Suppressor macrophage (primary cell): Measurements from ENCODE around the gene SHLD1.

Source experiments
- DNase-seq, 4 experiments: peaks; one replicate each; pipeline ENCODE4 v3.0.0-alpha.2; 2020 to 2022

Gene SHLD1

DNA sequence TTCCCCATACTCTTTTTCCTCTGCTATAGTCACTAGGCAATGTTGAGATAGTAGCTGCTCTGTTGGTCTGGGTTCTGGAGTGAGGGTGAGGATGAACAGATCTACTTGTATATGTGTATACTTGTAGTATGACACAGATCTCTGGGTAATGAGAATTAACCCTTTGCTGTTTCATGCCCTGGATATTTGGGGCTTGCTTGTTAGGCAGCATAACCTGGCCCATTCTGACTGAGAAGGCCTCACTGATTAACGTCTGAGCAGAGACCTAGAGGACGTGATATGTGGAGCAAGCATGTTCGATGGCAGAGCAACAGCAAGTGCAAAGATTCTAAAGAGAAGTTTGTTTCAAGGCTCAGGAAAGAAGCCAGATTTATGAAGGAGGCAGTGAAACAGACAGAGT lies 105.7 kb downstream of the SHLD1 start:
- DNase-seq, result no peak

- DNase-seq, result peak in 1 of 4 experiments; percentile 23
Measured at GRCh38 chr20:5859608-5860007, 109.4 kb downstream of the SHLD1 start.

GRCh38 chr20:5862703-5863039 lies 112.5 kb downstream of the SHLD1 start:
- no peak for DNase-seq

- peak; percentile 58 to 84 (median 77) for DNase-seq
Measured at GRCh38 chr20:5863040-5863833, 113.0 kb downstream of the SHLD1 start.

DNA sequence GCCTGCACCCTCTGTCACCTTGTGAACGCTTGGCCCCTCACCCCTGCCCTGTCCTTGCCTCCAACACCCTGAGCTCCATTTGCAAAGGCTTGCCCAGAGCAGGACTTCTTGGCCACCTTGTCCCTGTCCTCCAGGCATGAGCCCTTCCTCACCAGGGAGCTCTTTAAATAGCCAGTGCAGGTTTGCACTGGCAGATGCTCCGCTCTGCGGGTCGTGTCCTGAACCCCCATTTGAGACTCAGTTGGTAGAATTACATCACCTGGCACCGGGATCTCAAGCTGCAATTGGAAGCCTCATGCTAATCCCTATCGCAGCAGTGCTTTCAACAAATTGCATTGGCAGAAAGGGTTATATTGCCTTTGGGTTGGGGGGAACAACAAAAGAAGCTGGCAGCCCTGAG lies 114.2 kb downstream of the SHLD1 start:
- DNase-seq, result no peak

DNA sequence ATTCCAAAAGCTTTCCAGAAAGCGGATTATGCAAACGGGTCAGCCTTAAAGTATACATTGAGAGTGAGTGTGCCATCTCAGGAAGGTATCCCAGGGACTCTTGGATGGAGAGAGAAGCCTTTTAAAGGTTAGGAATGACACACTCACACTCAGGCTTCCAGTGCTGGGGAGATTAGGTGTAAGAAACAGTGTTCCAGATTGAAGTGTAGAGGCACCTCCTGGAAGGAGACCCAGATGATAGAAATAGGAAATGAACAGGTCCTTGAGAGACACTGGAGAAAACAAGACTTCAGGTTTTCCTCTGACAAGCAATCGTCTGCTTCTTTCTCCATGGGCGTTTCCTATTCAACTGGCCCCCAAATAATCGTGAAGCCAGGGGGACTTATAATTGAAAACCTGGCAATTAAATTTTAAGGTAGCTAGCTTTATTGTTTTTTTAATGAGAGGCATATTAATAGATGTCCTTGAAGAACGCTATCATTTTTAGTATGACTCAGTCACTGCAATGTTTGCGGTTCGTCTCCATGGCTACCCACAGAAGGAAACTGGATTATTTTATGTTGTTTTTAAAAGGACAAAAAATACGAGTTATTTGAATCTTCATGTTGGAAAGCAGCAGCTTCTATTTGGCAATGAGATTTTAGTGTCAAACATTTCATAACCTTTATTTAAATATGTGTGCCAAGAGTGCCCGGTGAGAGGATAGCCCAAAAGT lies 114.8 kb downstream of the SHLD1 start:
- DNase-seq, result peak; percentile 9 to 37 (median 24)

DNA sequence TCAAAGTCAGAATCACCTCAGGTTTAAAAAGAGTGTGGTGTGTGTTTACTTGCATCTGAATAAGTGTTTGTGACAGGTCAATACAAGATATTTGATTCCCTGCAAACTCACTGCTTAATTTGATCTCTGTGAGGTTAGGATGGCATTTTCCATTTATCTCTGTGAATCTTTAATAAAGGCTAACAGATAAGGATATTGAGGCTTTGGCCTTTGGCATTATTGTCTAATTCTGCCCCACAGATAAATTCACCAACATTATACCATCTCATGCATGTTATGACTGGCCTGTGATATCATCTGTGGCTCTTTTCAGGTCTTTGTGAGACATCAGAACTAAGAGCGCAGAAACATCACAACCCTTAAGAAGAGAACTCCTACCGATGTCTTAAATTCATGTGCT lies 115.4 kb downstream of the SHLD1 start:
- no peak for DNase-seq

DNA sequence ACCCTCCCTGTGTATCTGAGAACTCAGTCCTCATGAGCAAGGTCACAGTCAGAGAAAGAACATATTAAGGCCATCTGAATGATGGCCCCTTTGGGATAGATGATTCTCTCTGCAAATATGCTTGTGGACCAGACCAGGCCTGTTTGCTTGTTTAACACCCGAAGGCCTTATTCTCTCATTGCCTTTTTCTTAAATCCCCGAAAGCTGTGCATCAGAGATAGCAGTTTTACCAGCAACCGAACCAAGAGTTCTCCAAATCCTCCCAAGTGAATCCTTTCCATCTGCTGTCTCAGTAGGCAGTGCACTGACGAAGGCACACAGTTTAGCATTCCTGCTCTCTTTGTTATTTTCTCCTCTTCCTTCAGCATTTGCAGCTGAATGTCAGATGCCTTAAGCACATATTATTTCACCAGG lies 120.4 kb downstream of the SHLD1 start:
- no peak for DNase-seq

- peak in 2 of 4 experiments; percentile 6 to 11 for DNase-seq
Measured at GRCh38 chr20:5871459-5872410, 121.5 kb downstream of the SHLD1 start.

GRCh38 chr20:5877128-5877527 lies 126.9 kb downstream of the SHLD1 start:
- no peak for DNase-seq

DNA sequence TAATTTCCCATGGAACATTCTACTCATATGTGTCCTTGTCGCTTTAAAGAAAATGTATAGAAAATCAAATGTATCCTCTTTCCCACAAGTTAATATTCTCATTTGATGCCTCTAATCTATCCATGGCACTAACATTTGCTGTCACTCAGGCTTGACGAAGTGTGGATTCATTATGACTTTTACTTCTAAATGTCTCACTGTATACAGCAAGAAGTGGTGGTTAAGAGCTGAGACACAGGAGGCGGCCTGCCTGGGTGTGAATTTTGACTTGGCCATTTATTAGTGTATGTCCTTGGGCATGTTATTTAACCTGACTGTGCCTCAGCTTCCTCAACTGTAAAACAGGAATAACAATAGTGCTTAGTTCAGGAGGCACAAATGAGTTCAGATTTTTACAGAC lies 130.1 kb downstream of the SHLD1 start:
- no peak for DNase-seq

- DNase-seq, result no peak
Measured at GRCh38 chr20:5881703-5882102, 131.5 kb downstream of the SHLD1 start.

DNA sequence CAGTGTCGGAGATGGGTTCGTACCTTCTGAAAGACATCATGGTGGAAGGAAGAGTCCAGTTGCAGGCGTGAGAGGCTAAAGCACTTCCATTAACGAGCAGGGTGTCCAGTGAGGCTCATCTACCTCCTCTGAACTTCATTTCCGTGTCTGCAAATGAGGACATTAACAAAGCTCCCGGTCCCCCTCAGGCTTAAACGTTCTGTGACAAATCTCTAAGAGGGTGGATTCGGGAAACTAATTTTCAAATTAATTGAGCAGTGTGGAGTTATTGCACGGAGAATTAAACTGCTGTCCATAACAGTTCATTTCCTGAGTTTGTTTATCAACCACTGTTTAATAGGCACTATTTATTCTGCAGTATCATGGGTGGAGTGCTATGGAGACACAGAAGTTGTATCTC lies 132.0 kb downstream of the SHLD1 start:
- DNase-seq, result no peak

DNA sequence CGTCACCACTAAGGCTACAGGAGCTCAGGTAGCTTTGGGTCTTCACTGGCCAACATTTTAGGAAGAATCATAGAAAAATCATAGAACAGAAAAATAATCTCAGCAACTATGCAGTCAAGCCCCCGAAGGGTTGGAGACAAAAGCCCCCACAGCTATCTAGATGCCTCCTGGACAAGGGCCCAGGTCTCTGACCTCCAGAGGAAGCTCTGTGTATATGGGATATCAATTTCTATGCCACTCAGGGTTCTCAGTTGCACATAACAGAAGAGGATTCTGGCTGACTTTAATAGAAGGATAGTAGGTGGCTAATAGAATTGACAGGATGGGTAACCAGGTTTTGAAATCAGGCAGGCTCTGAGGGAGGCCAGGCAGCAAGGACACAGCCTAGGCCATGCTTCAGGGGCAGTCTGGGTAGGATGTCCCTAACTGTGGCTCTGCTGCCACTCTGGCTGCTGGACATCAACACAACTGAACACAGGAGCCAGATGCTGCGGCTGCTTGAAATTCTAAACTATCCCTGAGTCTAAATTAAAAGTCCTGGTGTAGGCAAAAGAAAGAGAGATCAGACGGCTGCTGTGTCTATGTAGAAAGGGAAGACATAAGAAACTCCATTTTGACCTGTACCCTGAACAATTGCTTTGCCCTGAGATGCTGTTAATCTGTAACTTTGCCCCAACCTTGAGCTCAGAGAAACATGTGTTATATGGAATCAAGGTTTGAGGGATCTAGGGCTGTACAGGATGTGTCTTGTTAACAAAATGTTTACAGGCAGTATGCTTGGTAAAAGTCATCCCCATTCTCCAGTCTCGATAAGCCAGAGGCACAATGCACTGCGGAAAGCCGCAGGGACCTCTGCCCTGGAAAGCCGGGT lies 134.5 kb downstream of the SHLD1 start:
- DNase-seq, result no peak

GRCh38 chr20:5885866-5886265 lies 135.7 kb downstream of the SHLD1 start:
- DNase-seq, result no peak

DNA sequence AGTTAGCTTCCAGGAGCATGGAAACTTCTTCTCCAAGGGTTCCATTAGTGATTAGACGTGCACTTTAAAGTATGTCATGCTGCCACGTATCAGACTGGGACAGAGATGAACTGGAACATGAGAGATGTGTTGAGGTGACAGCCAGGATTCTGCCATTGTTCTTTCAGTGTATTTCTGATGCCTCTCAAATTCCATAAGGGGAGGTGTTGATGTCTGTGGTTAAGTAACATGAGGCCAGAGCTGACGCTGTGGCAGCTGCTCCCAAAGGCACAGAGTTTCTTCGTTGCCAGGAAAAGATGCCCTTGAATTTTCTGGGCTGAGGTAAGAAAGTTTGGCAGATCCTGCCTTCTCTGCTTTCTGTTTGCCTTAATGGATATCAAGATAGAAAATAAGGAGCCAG lies 136.6 kb downstream of the SHLD1 start:
- DNase-seq, result no peak

DNA sequence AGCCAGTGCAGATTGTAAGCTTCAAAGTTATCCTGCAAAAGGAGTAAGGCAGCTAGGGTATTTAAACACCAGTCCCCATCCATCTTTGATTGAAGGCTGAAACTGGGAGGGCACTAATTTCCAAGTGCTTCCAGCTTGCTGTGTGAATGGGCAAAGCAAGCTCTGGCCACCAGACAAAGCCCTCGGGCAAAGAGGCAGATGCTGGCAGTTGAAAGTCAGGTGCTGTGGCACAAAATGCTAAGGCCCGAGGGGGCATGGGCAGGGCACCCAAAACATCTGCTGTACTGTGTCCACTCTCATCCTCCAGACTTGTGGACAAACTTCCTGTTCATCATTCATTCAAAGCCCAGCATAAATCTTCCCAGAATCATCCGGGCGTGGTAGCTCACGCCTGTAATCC lies 137.2 kb downstream of the SHLD1 start:
- no peak for DNase-seq

GRCh38 chr20:5888041-5888440 lies 137.8 kb downstream of the SHLD1 start:
- DNase-seq, result peak in 1 of 4 experiments; percentile 6

DNA sequence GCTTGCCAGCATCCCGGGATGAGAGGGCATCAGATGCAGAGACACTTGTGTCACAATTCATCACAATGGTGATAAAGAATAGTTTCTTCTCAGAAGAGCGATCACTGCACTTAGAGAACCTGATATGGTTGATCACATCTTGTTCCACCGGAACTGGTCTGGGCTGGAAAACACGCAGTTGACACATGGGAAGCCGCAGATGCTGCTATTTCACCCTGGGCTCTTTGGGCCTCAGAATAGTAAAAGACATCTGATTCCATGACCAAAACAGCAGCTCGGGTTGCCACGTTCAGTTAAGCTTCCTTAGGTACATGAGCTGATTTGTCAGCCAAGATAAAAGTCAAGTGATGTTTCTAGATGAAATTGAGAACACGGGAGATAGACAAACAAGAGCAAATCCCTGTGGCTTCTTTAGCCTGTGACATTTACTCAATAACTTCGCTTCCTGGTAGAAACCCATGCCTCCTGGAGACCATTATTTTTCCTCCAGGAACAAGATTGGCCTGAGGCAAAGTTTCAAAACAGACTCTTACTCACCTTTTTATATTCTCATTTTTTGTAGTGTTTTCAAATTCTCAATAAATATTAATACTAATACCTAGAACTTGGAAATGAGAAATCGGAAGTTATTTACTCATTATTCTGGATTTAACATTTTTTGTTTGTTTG lies 140.7 kb downstream of the SHLD1 start:
- no peak for DNase-seq

DNA sequence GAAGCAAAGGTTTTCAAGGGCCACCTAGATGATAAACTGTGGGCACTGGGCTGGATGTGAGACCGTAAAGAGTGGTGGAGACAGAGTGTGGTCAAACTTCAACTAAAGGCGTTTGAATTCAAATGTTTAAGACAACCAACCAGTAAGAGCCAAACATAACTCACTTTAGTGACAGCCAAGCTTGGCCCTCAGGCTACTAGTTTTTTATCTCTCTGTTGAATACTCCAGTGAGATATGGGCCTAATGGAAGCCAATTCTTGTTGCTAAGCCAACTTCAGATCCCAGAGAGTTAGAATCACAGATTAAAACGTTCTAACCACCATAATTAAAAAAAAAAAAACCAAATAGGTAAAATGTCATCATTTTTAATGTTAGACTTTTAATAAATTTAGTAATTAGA lies 142.9 kb downstream of the SHLD1 start:
- DNase-seq, result no peak

DNA sequence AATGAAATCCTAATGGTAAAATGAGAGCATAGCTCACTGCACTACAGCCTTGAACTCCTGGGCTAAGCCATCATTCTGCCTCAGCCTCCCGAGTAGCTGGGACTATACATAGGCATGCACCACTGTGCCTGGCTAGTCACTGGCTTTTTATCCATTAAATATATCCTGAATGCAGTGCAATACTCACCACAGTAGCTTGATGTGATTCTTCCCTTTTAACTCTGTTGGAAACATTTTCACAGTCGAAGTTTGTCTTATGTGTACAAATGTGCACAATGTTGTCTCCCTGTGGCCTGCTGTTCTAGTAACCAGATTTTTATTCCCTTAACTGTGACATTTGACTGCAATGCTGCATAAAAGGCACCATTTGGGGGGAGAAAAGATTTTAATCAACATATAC lies 143.4 kb downstream of the SHLD1 start:
- DNase-seq, result no peak

GRCh38 chr20:5895626-5896025 lies 145.4 kb downstream of the SHLD1 start:
- DNase-seq, result peak; percentile 26 to 74 (median 45)
